Endometrial microvascular endothelial cells (primary cell): ENCODE results near the gene DDX46. TPM values are rescaled to one million over a fixed set of nuclear protein-coding genes. Genes with fewer than 3 reads are reported as not detected.
"Not testable (repeated sequence)": the region's sequence is repeated elsewhere in the genome, so short reads cannot be mapped to it uniquely, and the experiment has no call there.

Source experiments
- in situ Hi-C: cut with HindIII; loops from 2 replicates; pipeline ENCODE4 v1.10.0; 2017; ENCODE audit warnings: low sequenced_read_pairs, low pct_unique_long_range_greater_than_20kb; ENCODE audit errors: inconsistent ontology term
- total RNA-seq: library from RNA; depleted of rRNA; stranded (reverse); fragments of >200 nt; gene quantifications from one replicate; pipeline ENCODE4 v1.2.3, GENCODE V29; 2015; ENCODE audit errors: inconsistent ontology term

The DDX46 gene
- total RNA-seq, 1 donor from 2014 or later: 26.3 TPM

DNA sequence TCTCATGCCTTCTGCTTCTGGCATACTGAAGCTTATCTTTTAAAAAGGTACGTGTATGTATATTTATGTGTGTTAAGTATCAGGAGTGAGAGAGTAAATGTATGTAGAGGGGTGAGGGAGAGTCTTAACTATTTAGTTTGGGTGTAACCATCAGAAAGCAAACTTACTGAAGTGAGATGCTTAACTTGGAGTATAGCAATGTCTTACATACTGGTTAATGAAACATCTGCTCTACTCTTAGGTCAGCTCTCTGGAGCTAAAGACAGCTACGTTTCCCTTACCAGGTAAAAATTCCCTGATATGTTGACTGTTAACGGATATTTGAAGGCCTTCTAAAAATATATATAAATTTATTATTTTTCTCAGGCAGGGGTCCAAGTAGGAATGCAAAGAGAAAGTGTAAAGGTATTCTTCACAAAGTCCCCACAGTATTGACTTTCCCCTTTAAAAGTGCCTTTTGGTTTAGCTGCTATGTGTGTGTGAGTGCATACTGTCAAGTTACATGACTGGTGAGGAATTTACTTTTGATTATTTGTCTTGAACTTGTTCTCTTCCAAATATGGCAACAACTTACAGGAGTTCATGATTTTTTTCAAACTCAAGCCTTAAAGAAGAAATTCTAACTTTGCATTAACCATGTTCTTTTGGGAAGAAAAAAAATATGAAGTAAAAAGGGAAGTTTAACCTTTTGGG is 74.9 kb downstream of the DDX46 start:
- in situ Hi-C loops: no loop called here

DNA sequence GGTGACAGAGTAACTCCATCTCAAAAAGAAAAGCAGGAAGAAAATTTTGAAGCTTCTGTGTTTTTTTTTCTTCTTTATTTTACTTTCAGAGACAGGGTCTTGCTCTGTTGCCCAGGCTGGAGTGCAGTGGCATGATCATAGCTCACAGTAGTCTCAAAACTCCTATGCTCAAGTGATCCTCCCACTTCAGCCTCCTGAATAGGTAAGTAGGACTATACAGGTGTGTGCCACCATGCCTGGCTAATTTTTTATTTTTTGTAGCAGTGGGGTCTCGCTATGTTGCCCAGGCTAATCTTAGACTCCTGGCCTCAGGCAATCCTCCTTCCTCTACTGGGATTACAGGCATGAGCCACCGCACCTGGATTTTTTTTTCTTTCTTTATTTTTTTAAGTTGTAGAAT is 77.0 kb downstream of the DDX46 start:
- in situ Hi-C loops: no loop called here

DNA sequence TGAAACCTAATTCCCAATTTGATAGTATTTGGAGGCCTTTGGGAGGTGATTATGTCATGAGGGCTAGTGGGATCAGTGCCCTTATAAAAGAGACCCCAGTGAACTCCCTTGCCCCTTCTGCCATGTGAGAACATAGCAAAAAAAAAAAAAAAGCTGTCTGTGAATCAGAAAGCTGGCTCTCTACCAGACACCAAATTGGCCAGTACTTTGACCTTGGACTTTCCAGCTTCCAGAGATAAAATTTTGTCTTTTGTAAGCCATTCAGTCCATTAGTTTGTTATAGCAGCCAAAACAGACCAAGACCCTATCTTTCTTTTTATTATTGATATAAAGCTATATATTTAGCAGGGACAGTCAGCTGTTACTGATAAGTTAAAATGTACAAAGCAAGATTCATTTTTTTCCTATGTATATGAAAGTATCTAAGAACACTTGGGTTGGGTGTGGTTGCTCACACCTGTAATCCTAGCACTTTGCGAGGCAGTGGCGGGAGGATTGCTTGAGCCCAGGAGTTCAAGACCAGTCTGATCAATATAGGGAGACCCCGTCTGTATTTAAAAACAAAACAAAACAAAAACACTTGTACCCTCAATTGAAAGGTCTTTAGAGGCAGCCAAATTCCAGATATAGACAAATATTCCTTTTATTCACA is 79.1 kb downstream of the DDX46 start:
- in situ Hi-C loops: no loop called here

DNA sequence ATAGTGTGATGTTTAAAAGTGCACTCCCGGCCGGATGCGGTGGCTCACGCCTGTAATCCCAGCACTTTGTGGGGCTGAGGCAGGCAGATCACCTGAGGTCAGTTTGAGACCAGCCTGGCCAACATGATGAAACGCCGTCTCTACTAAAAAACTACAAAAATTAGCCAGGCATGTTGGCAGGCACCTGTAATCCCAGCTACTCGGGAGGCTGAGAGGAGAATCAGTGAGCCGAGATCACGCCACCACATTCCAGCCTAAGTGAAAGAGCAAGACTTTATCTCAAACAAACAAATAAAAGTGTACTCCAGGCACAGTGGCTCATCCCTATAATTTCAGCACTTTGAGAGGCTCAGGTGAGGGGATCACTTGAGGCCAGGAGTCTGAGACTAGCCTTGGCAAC is 79.8 kb downstream of the DDX46 start:
- in situ Hi-C loops: not testable (repeated sequence)

DNA sequence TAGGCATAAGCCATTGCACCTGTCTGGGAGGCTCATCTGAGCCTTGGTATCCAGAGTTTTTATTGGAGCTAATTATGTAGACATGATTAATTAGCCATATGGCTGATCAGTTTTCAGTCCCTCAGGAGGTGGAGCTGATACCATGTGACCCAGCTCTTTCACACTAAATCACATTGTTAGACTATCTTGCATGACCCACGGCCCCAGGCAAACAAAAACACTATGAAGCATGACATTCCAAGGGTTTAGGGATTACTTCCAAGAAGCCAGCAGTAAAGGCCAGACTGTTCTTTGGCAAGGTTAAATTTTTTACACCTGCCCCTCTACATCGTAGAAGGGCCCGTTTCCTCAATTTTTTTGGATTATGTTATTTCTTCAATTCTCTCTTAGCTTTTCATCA is 82.2 kb downstream of the DDX46 start:
- in situ Hi-C loops: no loop called here

DNA sequence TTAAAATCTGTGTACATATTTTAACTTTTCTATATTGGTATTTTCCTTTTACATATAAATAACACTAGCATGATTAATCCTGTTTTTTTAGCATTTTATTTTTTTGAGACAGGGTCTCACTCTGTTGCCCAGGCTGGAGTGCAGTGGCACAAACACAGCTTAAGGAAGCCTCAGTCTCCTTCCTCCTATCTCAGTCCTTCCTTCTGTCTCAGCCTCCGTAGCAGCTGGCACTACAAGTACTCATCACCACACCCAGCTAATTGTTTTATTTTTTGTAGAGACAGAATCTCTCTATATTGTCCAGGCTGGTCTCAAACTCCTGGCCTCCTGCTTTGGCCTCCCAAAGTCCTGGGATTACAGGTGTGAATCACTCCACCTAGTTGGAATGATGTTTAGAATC is 85.7 kb downstream of the DDX46 start:
- in situ Hi-C loops: no loop called here

DNA sequence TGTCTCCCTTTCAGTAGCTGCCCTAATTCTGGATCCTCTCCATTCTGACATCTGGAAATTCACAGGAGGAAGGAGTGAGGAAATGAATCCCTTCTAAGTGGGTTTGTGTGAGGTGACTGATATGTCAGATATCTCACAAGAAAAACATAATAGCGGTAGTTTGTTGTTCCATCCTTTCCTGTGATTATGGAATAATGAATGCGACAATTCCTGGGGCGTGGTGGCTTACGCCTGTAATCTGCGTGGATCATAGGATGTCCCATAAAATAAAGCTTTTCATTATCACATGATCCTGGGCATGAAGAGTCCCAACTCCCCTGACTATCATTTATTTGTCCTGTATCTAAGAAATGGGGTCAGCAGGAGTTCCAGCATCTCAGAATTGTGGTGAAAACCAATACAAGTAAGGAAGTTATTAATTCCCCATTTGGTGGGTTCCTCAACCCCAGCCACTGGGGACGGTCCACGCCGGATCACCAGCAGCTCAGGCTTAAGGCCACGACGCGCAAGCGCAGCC is 86.8 kb downstream of the DDX46 start:
- in situ Hi-C loops: no loop called here

DNA sequence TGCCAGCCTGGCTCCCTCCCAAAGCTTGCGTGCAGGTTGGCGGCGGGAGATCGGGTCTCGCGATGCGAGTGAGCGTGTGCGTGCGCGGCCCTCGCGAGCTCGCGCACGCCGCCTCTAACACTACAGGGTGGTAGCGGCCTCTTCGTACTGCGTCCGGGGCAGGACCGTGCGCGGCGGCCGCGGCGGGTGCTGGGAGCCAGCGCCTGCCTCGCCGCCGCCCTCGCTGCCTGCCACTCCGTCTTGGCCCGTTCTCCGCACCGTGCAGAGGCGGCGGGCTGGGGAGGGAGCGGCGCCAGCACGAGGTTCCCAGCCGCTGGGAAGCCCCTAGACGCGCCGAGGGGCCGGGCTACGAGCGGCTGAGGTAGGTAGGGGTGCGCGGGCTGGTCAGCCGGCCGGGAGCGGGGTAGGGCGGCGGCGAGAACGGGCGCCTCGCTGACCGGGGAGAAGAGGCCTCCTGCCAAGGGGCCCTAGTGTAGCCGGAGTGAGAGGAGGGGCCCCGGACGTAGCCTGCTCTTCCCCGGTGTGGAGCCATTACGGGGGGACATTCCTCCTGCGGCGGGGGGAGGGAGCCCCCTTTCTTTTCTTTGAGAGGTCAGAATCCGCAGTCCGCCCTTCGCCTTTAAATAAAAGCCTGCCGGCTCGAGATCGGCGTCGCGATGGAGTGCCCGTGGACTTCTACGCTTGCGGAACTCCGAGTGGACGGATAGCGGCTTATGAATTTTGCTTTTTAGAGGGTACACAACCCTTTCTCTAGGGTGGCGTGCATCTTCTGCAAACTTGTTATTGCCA is 87.5 kb downstream of the DDX46 start, which contains the start of gene C5orf24:
TSS of gene C5orf24 (plus strand) at position 117 of the 789 bp plus-strand sequence. CDS start 8,933 bp downstream, outside the sequence.
- in situ Hi-C loops: no loop called here

DNA sequence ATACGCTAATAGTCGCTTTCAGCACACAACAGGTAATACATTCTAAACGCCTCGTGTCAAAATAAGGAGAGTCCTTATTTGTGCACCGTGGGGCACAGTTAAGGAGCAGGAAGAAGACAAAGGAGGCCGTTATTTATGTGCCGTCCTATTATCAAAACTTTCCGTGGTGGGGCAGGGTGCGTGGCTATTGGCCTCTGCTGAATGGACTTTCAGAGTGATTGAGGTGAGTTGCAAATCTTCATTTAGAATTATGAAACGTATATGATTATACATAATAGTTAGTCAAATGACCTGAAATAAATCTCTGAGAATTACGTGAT is 88.0 kb downstream of the DDX46 start:
- in situ Hi-C loops: no loop called here

DNA sequence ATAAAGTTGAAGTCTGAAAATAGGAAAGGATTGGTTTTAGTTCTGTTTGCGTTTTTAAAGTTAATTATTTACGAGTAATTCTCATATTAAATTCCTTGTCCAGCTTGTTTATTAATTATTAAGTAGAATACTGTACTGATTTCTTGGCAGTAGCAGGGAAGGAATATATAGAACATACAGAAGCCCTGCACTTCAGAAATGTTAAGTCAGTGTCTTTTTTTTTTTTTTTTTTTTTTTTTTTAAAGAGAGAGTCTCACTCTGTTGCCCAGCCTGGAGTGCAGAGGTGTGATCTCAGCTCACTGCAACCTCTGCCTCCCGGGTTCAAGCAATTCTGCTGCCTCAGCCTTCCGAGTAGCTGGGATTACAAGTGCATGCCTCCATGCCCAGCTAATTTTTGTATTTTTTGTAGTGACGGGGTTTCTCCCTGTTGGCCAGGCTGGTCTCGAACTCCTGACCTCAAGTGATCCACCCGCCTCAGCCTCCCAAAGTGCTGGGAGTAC is 90.9 kb downstream of the DDX46 start:
- in situ Hi-C loops: not testable (repeated sequence)

DNA sequence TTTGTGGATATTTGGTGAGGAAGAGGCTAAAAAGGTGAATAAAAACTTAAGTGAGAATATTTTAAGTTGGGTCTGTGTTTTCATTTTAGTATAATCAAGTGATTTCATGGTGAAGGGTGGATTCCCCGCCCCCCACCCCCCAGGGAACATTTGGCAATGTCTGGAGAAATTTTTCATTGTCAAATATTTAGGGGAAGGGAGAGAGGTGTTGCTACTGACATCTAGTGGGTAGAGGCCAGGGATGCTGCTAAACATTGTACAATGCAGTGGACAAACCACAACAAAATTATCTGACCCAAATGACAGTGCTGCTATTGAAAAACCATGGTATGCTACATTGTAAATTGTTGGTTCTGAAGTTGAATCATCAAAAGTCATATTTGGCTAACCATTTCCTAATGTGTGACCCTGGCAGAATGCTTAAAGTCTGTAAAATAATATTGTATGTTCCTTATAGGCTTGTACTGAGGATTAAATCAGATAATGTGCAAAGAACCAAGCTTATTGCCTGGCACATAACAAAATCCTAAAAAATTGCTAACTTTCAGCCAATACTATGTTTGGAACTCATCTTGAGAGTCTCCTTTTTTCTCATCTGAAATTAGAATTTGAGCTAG is 92.8 kb downstream of the DDX46 start:
- in situ Hi-C loops: loop anchor here (25.0 kb wide), 1 partner anchor 89 kb away; the partner anchor contains the start of gene DDX46

DNA sequence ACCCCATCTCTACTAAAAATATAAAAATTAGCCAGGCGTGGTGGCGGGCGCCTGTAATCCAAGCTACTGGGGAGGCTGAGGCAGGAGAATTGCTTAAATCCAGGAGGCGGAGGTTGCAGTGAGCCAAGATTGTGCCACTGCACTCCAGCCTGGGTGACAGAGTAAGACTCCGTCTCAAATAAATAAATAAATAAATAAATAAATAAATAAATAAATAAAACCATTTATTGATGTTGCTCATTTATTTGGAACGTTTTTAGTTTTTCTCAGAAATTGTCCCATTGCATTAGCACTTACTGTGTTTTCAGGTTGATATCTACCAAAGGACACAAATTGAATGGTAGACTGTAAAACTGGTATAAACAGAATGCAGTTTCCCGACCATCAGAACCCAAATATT is 97.9 kb downstream of the DDX46 start:
- in situ Hi-C loops: loop anchor here (25.0 kb wide), 1 partner anchor 94 kb away; the partner anchor contains the start of gene DDX46

DNA sequence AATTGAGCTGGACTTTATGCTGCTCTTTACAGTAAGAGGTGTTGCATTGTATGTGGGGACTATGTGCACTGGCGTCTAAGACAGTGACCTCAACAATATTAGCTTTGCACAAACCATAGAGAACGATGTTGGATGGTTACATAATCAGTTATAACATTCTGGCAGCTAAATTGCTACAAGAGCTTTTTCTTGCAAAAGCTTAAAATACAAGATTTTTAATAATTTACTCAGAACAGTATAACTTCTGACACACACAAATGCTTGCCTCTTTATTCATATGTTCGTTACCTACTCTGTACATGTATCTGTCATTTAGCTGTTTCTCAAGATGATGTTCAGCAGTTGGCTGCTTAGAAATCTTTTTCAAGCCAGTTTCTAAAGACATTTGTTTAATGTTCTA is 98.8 kb downstream of the DDX46 start:
- in situ Hi-C loops: loop anchor here (25.0 kb wide), 1 partner anchor 95 kb away; the partner anchor contains the start of gene DDX46

DNA sequence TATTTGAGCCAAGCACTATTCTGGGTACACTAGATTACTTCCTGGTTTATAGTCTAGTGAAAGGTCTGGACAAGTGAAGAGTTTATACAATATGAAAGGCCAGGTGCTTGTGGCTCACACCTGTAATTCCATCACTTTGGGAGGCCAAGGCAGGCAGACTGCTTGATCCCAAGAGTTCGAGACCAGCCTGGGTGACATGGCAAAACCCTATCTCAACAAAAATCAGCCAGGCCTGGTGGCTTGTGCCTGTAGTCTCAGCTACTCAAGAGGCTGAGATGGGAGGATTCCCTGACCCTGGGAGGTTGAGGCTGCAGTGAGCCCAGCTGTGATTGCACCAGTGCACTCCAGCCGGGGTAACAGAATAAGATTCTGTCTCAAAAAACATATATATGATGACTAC is 106.1 kb downstream of the DDX46 start:
- in situ Hi-C loops: loop anchor here (25.0 kb wide), 1 partner anchor 102 kb away; the partner anchor contains the start of gene DDX46

DNA sequence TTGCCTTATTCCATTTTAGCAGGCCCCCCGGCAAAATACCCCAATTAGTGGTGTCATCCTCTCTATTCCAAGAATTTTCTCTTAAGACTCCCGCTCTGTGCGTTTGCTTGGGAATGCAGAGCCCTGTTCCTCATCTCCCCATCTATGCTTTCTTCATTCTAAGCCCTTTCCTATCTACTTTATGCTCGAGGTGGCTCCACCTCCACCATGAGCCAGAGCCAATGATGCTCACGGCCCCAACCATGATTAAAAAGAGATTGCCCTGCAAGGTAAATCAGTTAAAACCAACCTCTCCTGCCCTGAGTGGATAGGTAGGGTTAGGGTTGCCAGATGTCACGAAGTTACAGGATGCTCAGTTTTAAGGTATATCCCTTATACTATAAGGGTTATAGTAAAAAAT is 114.9 kb downstream of the DDX46 start:
- in situ Hi-C loops: loop anchor here (25.0 kb wide), 1 partner anchor 111 kb away; the partner anchor contains the start of gene DDX46

DNA sequence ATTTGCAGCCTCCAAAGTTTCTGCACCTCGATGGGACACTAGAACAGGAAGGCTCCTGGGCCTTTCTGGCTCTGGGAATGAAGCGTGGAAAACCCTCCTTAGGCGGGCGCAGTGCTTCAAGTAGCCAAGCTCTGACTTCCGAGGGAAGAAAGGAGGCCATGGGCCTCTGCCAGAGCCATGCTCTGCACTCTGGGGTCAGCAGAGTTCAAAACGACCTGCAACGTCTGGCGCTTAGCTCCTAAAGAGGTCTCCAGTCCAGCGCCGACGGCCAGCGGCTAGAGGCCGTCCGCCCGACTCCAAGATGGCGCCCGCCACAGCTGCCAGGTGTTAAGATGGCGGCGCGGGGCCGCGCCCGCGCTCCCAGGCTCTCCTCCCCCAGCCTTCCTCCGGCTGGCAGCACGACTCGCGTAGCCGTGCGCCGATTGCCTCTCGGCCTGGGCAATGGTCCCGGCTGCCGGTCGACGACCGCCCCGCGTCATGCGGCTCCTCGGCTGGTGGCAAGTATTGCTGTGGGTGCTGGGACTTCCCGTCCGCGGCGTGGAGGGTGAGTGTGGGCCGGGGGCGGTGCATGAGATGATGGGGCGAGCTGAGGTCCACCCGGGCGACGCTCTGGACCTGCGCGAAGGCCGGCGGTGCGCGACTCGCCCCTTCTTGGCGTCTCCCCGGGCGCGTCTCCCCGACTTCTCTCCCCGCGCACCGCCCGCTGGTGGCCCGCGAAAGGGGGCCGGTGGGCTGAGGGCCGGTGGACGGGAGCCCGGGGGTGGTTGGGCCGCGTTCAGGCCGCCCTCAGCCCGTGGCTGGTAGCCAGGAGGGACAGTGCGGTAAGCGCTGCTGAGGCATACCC is 115.6 kb downstream of the DDX46 start, which contains the start of gene TXNDC15:
TSS of gene TXNDC15 (plus strand) at position 385 of the 844 bp plus-strand sequence. CDS start at position 442, 57 bp downstream.
- in situ Hi-C loops: loop anchor here (25.0 kb wide), 1 partner anchor 112 kb away; the partner anchor contains the start of gene DDX46

DNA sequence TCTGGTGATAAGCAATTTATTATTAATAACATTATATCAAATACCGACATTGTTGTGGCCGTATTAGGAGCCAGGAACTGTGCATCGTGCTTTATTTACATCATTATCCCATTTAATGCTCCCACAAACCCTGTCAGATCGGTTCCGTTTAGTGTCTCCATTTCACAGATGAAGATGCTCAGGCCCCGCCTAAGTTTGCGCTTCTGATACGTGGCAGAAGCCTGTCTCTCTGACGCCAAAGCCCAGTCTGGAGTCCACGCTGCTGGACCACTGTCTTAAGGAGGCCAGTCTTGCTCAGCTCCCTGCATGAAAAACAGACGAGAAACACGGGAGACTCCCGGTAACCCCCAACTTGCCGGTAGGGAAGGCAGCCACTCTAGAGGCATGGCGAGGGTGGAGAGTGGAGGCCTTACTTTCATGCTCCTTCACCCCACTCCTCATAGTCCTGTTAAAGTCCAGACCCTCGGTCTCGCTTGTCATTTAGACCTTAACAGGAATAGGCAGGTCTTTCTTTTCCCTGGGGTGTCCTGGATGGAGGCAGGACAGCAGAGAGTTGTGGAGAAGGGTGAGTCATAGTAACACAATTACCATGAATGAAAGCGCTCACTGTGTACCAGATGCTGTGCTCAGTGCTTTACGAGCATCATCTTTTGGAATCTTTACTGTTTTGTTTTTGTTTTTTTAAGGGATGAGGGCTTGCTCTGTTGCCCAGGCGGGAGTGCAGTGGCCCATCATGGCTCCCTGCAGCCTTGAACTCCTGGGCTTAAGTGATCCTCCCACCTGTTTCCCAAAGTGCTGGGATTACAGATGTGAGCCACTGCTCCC is 116.5 kb downstream of the DDX46 start:
- in situ Hi-C loops: loop anchor here (25.0 kb wide), 1 partner anchor 113 kb away; the partner anchor contains the start of gene DDX46
